ENCODE data around the gene COL27A1. TPM values are rescaled to one million over a fixed set of nuclear protein-coding genes. Genes with fewer than 3 reads are reported as not detected.
A peak's percentile ranks its signal among the peaks of the same experiment; 100 is the strongest.

The COL27A1 gene
- total RNA-seq, 2 experiments from 2014 or later: 0.87 to 1.2 TPM

GRCh38 chr9:114276908-114277821 is 121.8 kb downstream of the COL27A1 start:
- Histone ChIP-seq H3K27me3 (ENCODE audit: control insufficient read depth in 1 of 2, insufficient read depth in 2 of 2, low read length in 2 of 2) (no peaks in the 10 kb centered on the region), H3K36me3 (ENCODE audit: insufficient read depth, low read length) (no peaks in the 10 kb centered on the region), H3K4me1 (ENCODE audit: insufficient read depth, low read length) (no peaks in the 10 kb centered on the region), H3K9me3 (ENCODE audit: control insufficient read depth in 1 of 2, insufficient read depth in 1 of 2, low read length in 2 of 2) (no peaks in the 10 kb centered on the region), H3K4me3 (ENCODE audit: low read length) (no peak overlapping the region), H3K27ac (ENCODE audit: low read depth in 1 of 2, low read length in 2 of 2) (no peak overlapping the region)
- TF ChIP-seq CTCF (IDR thresholded peaks at IDR 0.05): no peak
- no peaks in the 10 kb centered on the region for H3K36me3 Mint-ChIP-seq (ENCODE audit: low read depth)
- H3K4me1 Mint-ChIP-seq (ENCODE audit: low read depth): no peaks in the 10 kb centered on the region
- POLR2A ChIA-PET: no interaction called here
- H3K4me3 Mint-ChIP-seq: no peak overlapping the region
- CTCF ChIA-PET: no interaction called here
- peak in 1 of 14 experiments; percentile 2 for DNase-seq
- intact Hi-C loops (cut with DNase I, micrococcal nuclease): no loop called here
- no peak overlapping the region for H3K27ac Mint-ChIP-seq
- no peak for ATAC-seq (ENCODE audit: poor library complexity)
- H3K9me3 Mint-ChIP-seq: no peaks in the 10 kb centered on the region
- H3K27me3 Mint-ChIP-seq: no peaks in the 10 kb centered on the region

GRCh38 chr9:114278356-114278755 is 123.0 kb downstream of the COL27A1 start:
- Histone ChIP-seq H3K4me3 (ENCODE audit: low read length) (no peak overlapping the region), H3K27ac (ENCODE audit: low read depth in 1 of 2, low read length in 2 of 2) (no peak overlapping the region), H3K27me3 (ENCODE audit: control insufficient read depth in 1 of 2, insufficient read depth in 2 of 2, low read length in 2 of 2) (no peaks in the 10 kb centered on the region), H3K36me3 (ENCODE audit: insufficient read depth, low read length) (no peaks in the 10 kb centered on the region), H3K9me3 (ENCODE audit: control insufficient read depth in 1 of 2, insufficient read depth in 1 of 2, low read length in 2 of 2) (no peaks in the 10 kb centered on the region), H3K4me1 (ENCODE audit: insufficient read depth, low read length) (no peaks in the 10 kb centered on the region)
- H3K9me3 Mint-ChIP-seq: no peaks in the 10 kb centered on the region
- H3K4me1 Mint-ChIP-seq (ENCODE audit: low read depth): no peaks in the 10 kb centered on the region
- CTCF ChIA-PET: no interaction called here
- H3K27ac Mint-ChIP-seq: no peak overlapping the region
- H3K4me3 Mint-ChIP-seq: no peak overlapping the region
- no peaks in the 10 kb centered on the region for H3K36me3 Mint-ChIP-seq (ENCODE audit: low read depth)
- POLR2A ChIA-PET: no interaction called here
- no peak for ATAC-seq (ENCODE audit: poor library complexity)
- DNase-seq: no peak
- TF ChIP-seq CTCF (IDR thresholded peaks at IDR 0.05): no peak
- no peaks in the 10 kb centered on the region for H3K27me3 Mint-ChIP-seq
- intact Hi-C loops (cut with DNase I, micrococcal nuclease): no loop called here

GRCh38 chr9:114278881-114279570 is 123.7 kb downstream of the COL27A1 start:
- ChIA-PET CTCF (interaction anchor here (2.7 kb wide), 1 partner anchor 12 kb away, joined by 6 read pairs; no protein-coding TSS in a partner anchor), POLR2A (no interaction called here)
- intact Hi-C loops (cut with DNase I, micrococcal nuclease): no loop called here
- H3K27me3 ChIP-seq (ENCODE audit: control insufficient read depth in 1 of 2, insufficient read depth in 2 of 2, low read length in 2 of 2): no peaks in the 10 kb centered on the region
- H3K36me3 Mint-ChIP-seq (ENCODE audit: low read depth): no peaks in the 10 kb centered on the region
- no peaks in the 10 kb centered on the region for H3K27me3 Mint-ChIP-seq
- no peak overlapping the region for H3K27ac Mint-ChIP-seq
- DNase-seq (peak in 1 of 14 experiments; percentile 1), ATAC-seq (ENCODE audit: poor library complexity) (no peak)
- H3K4me1 Mint-ChIP-seq (ENCODE audit: low read depth): no peaks in the 10 kb centered on the region
- no peak overlapping the region for H3K4me3 Mint-ChIP-seq
- no peaks in the 10 kb centered on the region for H3K9me3 Mint-ChIP-seq
- H3K36me3 ChIP-seq (ENCODE audit: insufficient read depth, low read length): no peaks in the 10 kb centered on the region
- H3K27ac ChIP-seq (ENCODE audit: low read depth in 1 of 2, low read length in 2 of 2): no peak overlapping the region
- TF ChIP-seq CTCF (IDR thresholded peaks at IDR 0.05): no peak
- no peak overlapping the region for H3K4me3 ChIP-seq (ENCODE audit: low read length)
- no peaks in the 10 kb centered on the region for H3K9me3 ChIP-seq (ENCODE audit: control insufficient read depth in 1 of 2, insufficient read depth in 1 of 2, low read length in 2 of 2)
- H3K4me1 ChIP-seq (ENCODE audit: insufficient read depth, low read length): no peaks in the 10 kb centered on the region
